Tibial nerve (tissue), 4 donors: ENCODE results near the gene SATB2. TPM values are rescaled to one million over a fixed set of nuclear protein-coding genes. Genes with fewer than 3 reads are reported as not detected.

ENCODE experiments used
- DNase-seq, 2 donors: peaks; one replicate each; pipeline ENCODE4 v3.0.0-alpha.2; 2019; ENCODE audit warnings: low spot score in 2 of 2
- H3K27ac ChIP-seq, 4 donors: fragments of 200-600 bp; sonication (generic) in 3 of 4; one replicate each; pipeline ENCODE4 v1.5.1; 2017 to 2019; ENCODE audit warnings: mild to moderate bottlenecking in 1 of 4
- H3K27me3 ChIP-seq, 2 donors: fragments of 200-600 bp; sonication (generic) in 1 of 2; one replicate each; pipeline versions ENCODE4 v1.5.1 to v1.6.0; 2017 to 2019
- H3K36me3 ChIP-seq, 3 donors: fragments of 200-600 bp; sonication (generic); one replicate each; pipeline ENCODE4 v1.5.1; 2018 to 2019
- H3K4me1 ChIP-seq, 4 donors: fragments of 200-600 bp; sonication (generic) in 3 of 4; one replicate each; pipeline ENCODE4 v1.5.1; 2017 to 2019
- H3K4me3 ChIP-seq, 4 donors: fragments of 200-600 bp; sonication (generic) in 3 of 4; one replicate each; pipeline ENCODE4 v1.5.1; 2017 to 2019; ENCODE audit warnings: mild to moderate bottlenecking in 1 of 4, moderate library complexity in 1 of 4
- H3K9me3 ChIP-seq, 4 donors: fragments of 200-600 bp; sonication (generic) in 3 of 4; one replicate each; pipeline ENCODE4 v1.5.1; 2017 to 2019
- CTCF ChIP-seq, 5 experiments: fragments of 200-600 bp in 3 of 5; fragments of 450-650 bp in 2 of 5; sonication (generic) in 3 of 5; IDR thresholded peaks; one replicate each; pipeline ENCODE4 v1.5.1; 2016 to 2019; ENCODE audit warnings: antibody characterized with exemption in 5 of 5, mild to moderate bottlenecking in 3 of 5, moderate library complexity in 2 of 5
- EP300 ChIP-seq, 2 donors: sonication (generic); formaldehyde crosslinking; IDR thresholded peaks; one replicate each; pipeline ENCODE4 v1.6.1; 2017; ENCODE audit warnings: antibody characterized with exemption in 2 of 2, mild to moderate bottlenecking in 1 of 2
- POLR2A ChIP-seq, 2 donors: fragments of 450-650 bp; IDR thresholded peaks; one replicate each; pipeline ENCODE4 v1.6.1; 2017; ENCODE audit warnings: antibody characterized with exemption in 2 of 2, mild to moderate bottlenecking in 2 of 2, moderate library complexity in 2 of 2
- WGBS, 2 donors: methylation state at CpG; one replicate each; pipeline ENCODE4 v1.1.5; 2018; 5-methylcytosine and 5-hydroxymethylcytosine counted together
- total RNA-seq, 4 donors: library from RNA; depleted of rRNA; stranded (reverse); fragments of >200 nt; gene quantifications; one replicate each; pipeline ENCODE4 v1.1.0, GENCODE V29; 2016

Gene SATB2
- total RNA-seq, 4 donors from 2014 or later: 8.5 to 19.0 (median 12.0) TPM

GRCh38 chr2:199230091-199230490, 227.6 kb downstream of the SATB2 start:
- H3K4me3 ChIP-seq: no peak overlapping the region
- no peak overlapping the region for H3K27ac ChIP-seq
- H3K27me3 ChIP-seq: no peaks in the 10 kb centered on the region
- H3K4me1 ChIP-seq: no peaks in the 10 kb centered on the region
- H3K9me3 ChIP-seq: peaks cover 0 to 22% (median 0%) of the 10 kb centered on the region in 4 donors
- 71 to 80% methylated on average over 3 of the region's 3 CpGs for WGBS, 2 donors
- no peak for TF ChIP-seq EP300 (IDR thresholded peaks at IDR 0.05)
- no peak for TF ChIP-seq CTCF (IDR thresholded peaks at IDR 0.05)
- TF ChIP-seq POLR2A (IDR thresholded peaks at IDR 0.05): no peak
- DNase-seq: no peak
- no peaks in the 10 kb centered on the region for H3K36me3 ChIP-seq

GRCh38 chr2:199228887-199229819, 228.6 kb downstream of the SATB2 start:
- Histone ChIP-seq H3K9me3 (peaks cover 0 to 26% (median 0%) of the 10 kb centered on the region in 4 donors), H3K4me1 (no peaks in the 10 kb centered on the region), H3K27me3 (no peaks in the 10 kb centered on the region), H3K4me3 (no peak overlapping the region), H3K27ac (no peak overlapping the region), H3K36me3 (no peaks in the 10 kb centered on the region)
- TF ChIP-seq EP300 (IDR thresholded peaks at IDR 0.05) (no peak), CTCF (IDR thresholded peaks at IDR 0.05) (no peak), POLR2A (IDR thresholded peaks at IDR 0.05) (no peak)
- DNase-seq: no peak
- 91 to 92% methylated on average over 18 to 19 of the region's 19 CpGs for WGBS, 2 donors

GRCh38 chr2:199223791-199224190, 233.9 kb downstream of the SATB2 start:
- no peak for TF ChIP-seq POLR2A (IDR thresholded peaks at IDR 0.05)
- no peak for TF ChIP-seq EP300 (IDR thresholded peaks at IDR 0.05)
- TF ChIP-seq CTCF (IDR thresholded peaks at IDR 0.05): no peak
- no peak for DNase-seq
- 80 to 87% methylated on average over 6 of the region's 6 CpGs for WGBS, 2 donors
- no peaks in the 10 kb centered on the region for H3K27me3 ChIP-seq
- H3K36me3 ChIP-seq: no peaks in the 10 kb centered on the region
- H3K9me3 ChIP-seq: peaks cover 0 to 14% (median 0%) of the 10 kb centered on the region in 4 donors
- no peaks in the 10 kb centered on the region for H3K4me1 ChIP-seq
- no peak overlapping the region for H3K27ac ChIP-seq
- H3K4me3 ChIP-seq: no peak overlapping the region

- no peaks in the 10 kb centered on the region for H3K27me3 ChIP-seq
- 44 to 53% methylated on average over 3 of the region's 3 CpGs for WGBS, 2 donors
- H3K4me1 ChIP-seq: no peaks in the 10 kb centered on the region
- no peak overlapping the region for H3K27ac ChIP-seq
- no peak overlapping the region for H3K4me3 ChIP-seq
- no peaks in the 10 kb centered on the region for H3K36me3 ChIP-seq
- TF ChIP-seq EP300 (IDR thresholded peaks at IDR 0.05): no peak
- no peak for TF ChIP-seq POLR2A (IDR thresholded peaks at IDR 0.05)
- no peak for TF ChIP-seq CTCF (IDR thresholded peaks at IDR 0.05)
- DNase-seq: no peak
- peaks cover 0 to 14% (median 0%) of the 10 kb centered on the region in 4 donors for H3K9me3 ChIP-seq
Measured at GRCh38 chr2:199220920-199221319, 236.8 kb downstream of the SATB2 start.

- no peak overlapping the region for H3K27ac ChIP-seq
- no peaks in the 10 kb centered on the region for H3K4me1 ChIP-seq
- no peak for DNase-seq
- H3K36me3 ChIP-seq: no peaks in the 10 kb centered on the region
- no peaks in the 10 kb centered on the region for H3K27me3 ChIP-seq
- TF ChIP-seq EP300 (IDR thresholded peaks at IDR 0.05) (no peak), POLR2A (IDR thresholded peaks at IDR 0.05) (no peak), CTCF (IDR thresholded peaks at IDR 0.05) (no peak)
- no peak overlapping the region for H3K4me3 ChIP-seq
- 86 to 91% methylated on average over 2 of the region's 2 CpGs for WGBS, 2 donors
- peaks cover 0 to 9% (median 0%) of the 10 kb centered on the region in 4 donors for H3K9me3 ChIP-seq
Measured at GRCh38 chr2:199219551-199219950, 238.2 kb downstream of the SATB2 start.
